KBM-7 (cell line): Measurements from ENCODE around the gene MTREX.

Experiments used
- DNase-seq: peaks from one replicate; pipeline ENCODE4 v3.0.0-alpha.2; 2015
- in situ Hi-C: fragments of 300-500 bp; cut with MboI; formaldehyde crosslinking; loops from 2 replicates; pipeline ENCODE4 v1.14.3; 2020; ENCODE audit warnings: low sequenced_read_pairs, low pct_unique_long_range_greater_than_20kb, mixed read lengths

MTREX gene

GRCh38 chr5:55320571-55320970 is 12.8 kb downstream of the MTREX start:
- DNase-seq: no peak
- in situ Hi-C loops: no loop called here

- in situ Hi-C loops: no loop called here
- DNase-seq: no peak
Measured at GRCh38 chr5:55324006-55324405, 16.2 kb downstream of the MTREX start.

DNA sequence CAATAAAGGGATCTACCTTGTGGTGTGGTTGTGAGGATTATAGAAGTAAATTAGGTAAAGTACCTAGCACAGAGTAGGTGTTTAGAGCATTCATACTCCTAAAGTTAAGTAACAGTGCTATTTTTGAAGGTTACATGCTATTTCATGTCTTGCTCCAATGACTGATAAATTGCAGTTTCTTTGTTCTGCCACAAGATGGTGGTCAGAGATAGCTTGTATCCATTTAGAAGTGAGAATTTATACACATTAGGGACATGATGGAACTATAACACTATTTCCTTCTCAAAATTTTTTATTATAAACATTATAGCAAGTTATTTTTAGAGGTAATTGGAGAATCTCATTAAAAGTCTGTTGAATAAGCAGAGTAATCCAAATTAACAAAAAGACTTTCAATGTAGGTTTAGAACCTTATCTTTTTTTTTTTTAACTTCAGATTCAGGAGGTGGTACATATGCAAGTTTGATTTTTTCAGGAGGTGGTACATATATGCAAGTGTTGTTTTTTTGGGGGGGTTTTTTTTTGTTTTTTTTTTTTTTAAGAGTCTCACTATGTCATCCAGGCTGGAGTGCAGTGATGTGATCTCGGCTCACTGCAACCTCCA is 17.1 kb downstream of the MTREX start:
- in situ Hi-C loops: no loop called here
- DNase-seq: peak; percentile 41

- in situ Hi-C loops: no loop called here
- DNase-seq: no peak
Measured at GRCh38 chr5:55325621-55326020, 17.8 kb downstream of the MTREX start.

DNA sequence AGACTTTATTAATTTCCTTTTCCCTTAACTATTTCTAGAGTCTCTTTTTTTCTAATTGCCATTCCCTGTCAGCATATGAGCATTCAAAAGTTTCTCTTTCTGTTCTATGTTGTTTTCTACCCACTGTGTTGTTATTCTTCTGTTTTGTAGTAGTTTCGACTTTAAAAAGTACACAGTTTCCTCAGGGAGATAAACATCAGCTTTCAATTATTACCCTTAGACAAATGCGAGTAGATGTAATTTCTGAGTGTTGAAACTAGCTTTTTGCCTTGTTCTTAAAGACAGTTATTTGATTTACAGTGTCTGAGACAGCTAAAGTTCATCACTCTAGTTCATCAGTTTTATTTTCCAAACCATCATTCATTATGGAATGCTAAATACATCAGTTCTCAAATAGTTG is 19.5 kb downstream of the MTREX start:
- no peak for DNase-seq
- in situ Hi-C loops: no loop called here

DNA sequence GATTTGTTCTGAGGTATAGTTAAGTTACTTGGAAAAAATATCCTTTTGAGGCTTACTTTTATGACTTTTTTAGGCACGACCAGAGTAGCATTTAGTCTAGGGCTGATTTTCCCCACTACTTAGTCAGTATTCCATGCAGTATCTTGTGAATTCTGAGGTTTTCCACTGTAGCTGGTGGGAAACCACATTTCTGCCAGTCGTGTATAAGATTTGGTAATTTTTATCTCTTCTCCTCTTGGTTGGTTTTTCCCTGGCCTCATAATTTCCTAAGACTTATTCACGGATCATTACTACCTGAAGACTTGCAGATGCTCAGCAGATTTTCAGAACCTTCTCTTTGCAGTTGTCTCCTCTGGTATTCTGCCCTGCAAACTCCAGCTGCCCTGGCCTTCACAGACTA is 23.5 kb downstream of the MTREX start:
- DNase-seq: no peak
- in situ Hi-C loops: no loop called here

- in situ Hi-C loops: no loop called here
- DNase-seq: no peak
Measured at GRCh38 chr5:55333017-55333416, 25.2 kb downstream of the MTREX start.

DNA sequence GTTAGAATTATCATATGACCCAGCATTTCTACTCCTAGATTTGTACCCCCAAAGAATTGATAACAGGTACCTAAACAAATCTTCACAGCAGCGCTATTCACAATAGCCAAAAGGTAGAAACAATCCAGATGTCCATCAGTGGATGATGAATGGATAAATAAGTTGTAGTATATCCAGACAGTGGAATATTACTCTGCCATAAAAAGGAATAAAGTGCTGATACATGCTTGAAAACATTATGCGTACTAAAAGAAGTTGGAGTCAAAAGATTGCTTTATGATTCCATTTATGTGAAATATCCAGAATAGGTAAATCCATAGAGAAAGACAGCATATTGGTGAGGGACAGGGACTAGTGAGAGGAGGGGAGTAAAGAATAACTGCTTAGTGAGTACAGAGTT is 26.0 kb downstream of the MTREX start:
- in situ Hi-C loops: no loop called here
- DNase-seq: no peak

DNA sequence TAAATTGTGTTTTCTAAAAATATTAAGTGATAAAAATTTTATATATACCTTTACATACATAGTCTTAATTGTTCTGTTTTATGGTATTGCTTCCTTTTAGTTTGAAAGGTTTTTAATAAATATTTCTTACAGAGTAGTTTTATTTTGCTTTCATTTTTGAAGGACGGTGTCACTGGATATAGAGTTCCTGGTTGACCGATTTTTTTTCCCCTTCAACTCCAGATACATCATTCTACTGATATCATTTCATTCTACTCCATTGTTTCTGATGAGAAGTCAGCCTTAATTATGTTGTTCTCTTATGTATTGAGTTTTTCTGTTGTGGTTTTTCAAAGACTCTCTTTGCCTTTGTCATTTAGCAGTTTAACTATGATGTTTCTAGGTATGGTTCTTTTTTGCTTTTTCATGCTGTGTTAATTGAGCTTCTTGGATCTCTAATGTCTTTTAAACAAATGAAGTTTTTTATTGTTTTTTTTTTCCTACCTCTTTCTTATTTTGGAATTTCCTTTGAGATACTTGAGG is 30.4 kb downstream of the MTREX start:
- no peak for DNase-seq
- in situ Hi-C loops: no loop called here

- in situ Hi-C loops: no loop called here
Measured at GRCh38 chr5:55338810-55339243, 31.0 kb downstream of the MTREX start.

DNA sequence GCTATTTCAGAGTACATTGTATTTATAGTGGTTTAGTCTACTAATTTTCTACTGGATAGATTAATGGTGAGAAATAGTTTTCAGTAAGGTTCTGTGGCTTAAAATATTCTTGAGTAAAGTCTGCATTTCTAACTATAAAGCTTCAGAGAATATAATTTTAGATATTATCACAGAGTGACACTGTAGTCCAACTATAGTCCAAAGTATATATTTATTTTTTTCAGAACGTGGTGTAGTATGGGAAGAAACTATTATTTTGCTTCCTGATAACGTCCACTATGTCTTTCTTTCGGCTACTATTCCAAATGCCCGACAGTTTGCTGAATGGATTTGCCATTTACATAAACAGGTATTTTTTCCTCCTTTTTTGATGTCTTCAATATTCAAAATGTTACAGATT is 35.3 kb downstream of the MTREX start:
- no peak for DNase-seq
- in situ Hi-C loops: no loop called here

More at GRCh38 chr5:55338810-55339243, 31.0 kb downstream of the MTREX start:
- no peak for DNase-seq

GRCh38 chr5:55343609-55344008 is 35.8 kb downstream of the MTREX start:
- no peak for DNase-seq
- in situ Hi-C loops: no loop called here

GRCh38 chr5:55344392-55344992 is 36.7 kb downstream of the MTREX start:
- peak; percentile 69 for DNase-seq
- in situ Hi-C loops: no loop called here

DNA sequence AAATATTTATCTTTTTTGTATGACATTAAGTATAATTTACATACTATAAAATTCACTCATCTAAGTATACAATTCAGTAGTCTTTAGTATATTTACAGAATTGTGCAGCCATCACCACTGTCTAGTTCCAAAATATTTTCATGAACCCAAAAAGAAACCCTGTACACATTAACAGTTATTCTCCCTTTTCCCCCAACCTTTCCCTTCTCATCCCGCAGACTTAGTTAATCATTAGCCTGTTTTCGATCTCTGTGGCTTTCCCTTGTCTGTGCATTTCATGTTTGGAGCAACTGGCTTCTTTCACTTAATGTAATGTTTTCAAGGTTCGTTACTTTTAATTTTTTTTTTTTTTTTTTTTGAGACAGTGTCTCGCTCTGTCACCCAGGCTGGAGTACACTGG is 37.5 kb downstream of the MTREX start:
- in situ Hi-C loops: no loop called here
- no peak for DNase-seq

- DNase-seq: no peak
- in situ Hi-C loops: no loop called here
Measured at GRCh38 chr5:55347786-55348185, 40.0 kb downstream of the MTREX start.

- in situ Hi-C loops: no loop called here
- DNase-seq: no peak
Measured at GRCh38 chr5:55350754-55351153, 43.0 kb downstream of the MTREX start.

GRCh38 chr5:55356896-55357295 is 49.1 kb downstream of the MTREX start:
- DNase-seq: no peak
- in situ Hi-C loops: no loop called here

GRCh38 chr5:55360190-55360589 is 52.4 kb downstream of the MTREX start:
- no peak for DNase-seq
- in situ Hi-C loops: no loop called here

- DNase-seq: no peak
- in situ Hi-C loops: no loop called here
Measured at GRCh38 chr5:55363856-55364255, 56.1 kb downstream of the MTREX start.

DNA sequence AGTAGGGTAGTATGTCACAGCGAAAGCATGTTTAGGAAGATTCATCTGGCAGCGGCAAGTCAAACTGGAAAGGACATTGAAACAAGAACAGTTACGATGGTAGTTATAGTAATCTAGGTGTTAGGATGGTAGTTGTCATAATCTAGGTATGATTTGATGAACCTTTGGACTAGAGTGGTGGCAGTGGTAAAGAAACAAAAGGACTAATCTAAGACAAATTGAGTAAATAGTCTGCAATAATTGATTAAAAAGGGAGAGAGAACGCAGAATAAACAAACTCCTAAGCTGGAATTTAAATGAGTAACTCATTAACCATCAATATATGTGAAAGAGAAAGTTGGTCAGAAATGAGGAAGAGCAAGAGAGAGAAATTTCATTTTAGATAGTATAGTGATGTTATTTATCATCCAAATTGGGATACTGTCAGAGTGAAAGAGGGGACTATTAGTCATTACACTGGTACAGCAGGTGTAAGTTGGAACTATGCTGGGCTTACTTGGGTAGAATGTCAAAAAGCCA is 56.8 kb downstream of the MTREX start:
- in situ Hi-C loops: no loop called here
- DNase-seq: no peak
